Hepatic stellate cell (primary cell): ENCODE results near the gene SLC25A21.

ENCODE experiments used
- DNase-seq: peaks from one replicate; pipeline ENCODE4 v3.0.0; 2011; ENCODE audit warnings: low spot score

Gene SLC25A21

GRCh38 chr14:37143475-37143874 lies 28.9 kb downstream of the SLC25A21 start:
- no peak for DNase-seq

GRCh38 chr14:37142835-37143401 lies 29.5 kb downstream of the SLC25A21 start:
- DNase-seq, result peak; percentile 51

- DNase-seq, result no peak
These were observed 32.2 kb downstream of the SLC25A21 start for GRCh38 chr14:37140176-37140575.

- DNase-seq, result no peak
These were observed 32.7 kb downstream of the SLC25A21 start for GRCh38 chr14:37139710-37140109.

GRCh38 chr14:37138898-37139297 lies 33.5 kb downstream of the SLC25A21 start:
- no peak for DNase-seq

GRCh38 chr14:37133284-37133913 lies 39.0 kb downstream of the SLC25A21 start:
- no peak for DNase-seq

GRCh38 chr14:37131205-37131604 lies 41.2 kb downstream of the SLC25A21 start:
- no peak for DNase-seq

GRCh38 chr14:37129047-37129446 lies 43.4 kb downstream of the SLC25A21 start:
- DNase-seq, result no peak

GRCh38 chr14:37124614-37125013 lies 47.8 kb downstream of the SLC25A21 start:
- no peak for DNase-seq

- no peak for DNase-seq
These were observed 49.3 kb downstream of the SLC25A21 start for GRCh38 chr14:37122919-37123639.

GRCh38 chr14:37122288-37122687 lies 50.1 kb downstream of the SLC25A21 start:
- no peak for DNase-seq

GRCh38 chr14:37118673-37119366 lies 53.6 kb downstream of the SLC25A21 start:
- DNase-seq, result no peak

- DNase-seq, result peak; percentile 18
These were observed 55.2 kb downstream of the SLC25A21 start for GRCh38 chr14:37116933-37117849.

GRCh38 chr14:37115406-37115805 lies 57.0 kb downstream of the SLC25A21 start:
- no peak for DNase-seq

- no peak for DNase-seq
These were observed 57.8 kb downstream of the SLC25A21 start for GRCh38 chr14:37114559-37114958.

- DNase-seq, result no peak
These were observed 58.4 kb downstream of the SLC25A21 start for GRCh38 chr14:37114002-37114401.

GRCh38 chr14:37098132-37098531 lies 74.3 kb downstream of the SLC25A21 start:
- DNase-seq, result no peak

- no peak for DNase-seq
These were observed 77.9 kb downstream of the SLC25A21 start for GRCh38 chr14:37094502-37094901.

GRCh38 chr14:37093364-37093763 lies 79.0 kb downstream of the SLC25A21 start:
- DNase-seq, result no peak

- no peak for DNase-seq
These were observed 80.8 kb downstream of the SLC25A21 start for GRCh38 chr14:37091651-37092050.

GRCh38 chr14:37090026-37090425 lies 82.4 kb downstream of the SLC25A21 start:
- no peak for DNase-seq

- DNase-seq, result no peak
These were observed 83.0 kb downstream of the SLC25A21 start for GRCh38 chr14:37089410-37089809.
